A673 (cell line): ENCODE results near the gene AP5B1. TPM values are rescaled to one million over a fixed set of nuclear protein-coding genes. Genes with fewer than 3 reads are reported as not detected.
"Not testable (repeated sequence)": the region's sequence is repeated elsewhere in the genome, so short reads cannot be mapped to it uniquely, and the experiment has no call there.

Source experiments
- BruUV-seq: library from RNA; stranded (reverse); fragments of 400-500 nt; replicated peaks from 2 replicates; lab custom pipeline; 2021; lab: Mats Ljungman, UMichigan
- CTCF ChIA-PET: fragments of 300-600 bp; sonication (Branson Sonifier 250); formaldehyde crosslinking; loops from one replicate; lab custom pipeline; 2022; ENCODE audit warnings: antibody characterized with exemption; lab: Charles Lee
- POLR2A ChIA-PET: fragments of 300-600 bp; sonication (Branson Sonifier 250); formaldehyde crosslinking; loops from one replicate; lab custom pipeline; 2022; ENCODE audit warnings: antibody characterized with exemption; ENCODE audit not compliant: low non-redundant PET; lab: Charles Lee
- DNase-seq: peaks from one replicate; pipeline ENCODE4 v3.0.0-alpha.2; 2015; ENCODE audit warnings: low spot score
- H3K27ac ChIP-seq: fragments of 200-600 bp; sonication (generic); 2 replicates; pipeline ENCODE4 v1.5.1; 2016; ENCODE audit warnings: mixed run types, low read depth, mild to moderate bottlenecking, mixed read lengths, antibody characterized with exemption, low read length; ENCODE audit not compliant: poor library complexity, severe bottlenecking
- H3K27me3 ChIP-seq: fragments of 200-600 bp; sonication (generic); replicated peaks from 2 replicates; pipeline ENCODE4 v1.6.1; 2017; ENCODE audit warnings: mixed run types, low read depth, mild to moderate bottlenecking, mixed read lengths, antibody characterized with exemption, low read length; ENCODE audit not compliant: insufficient read depth, poor library complexity
- H3K36me3 ChIP-seq: fragments of 200-600 bp; sonication (generic); 2 replicates; pipeline ENCODE4 v1.6.1; 2016; ENCODE audit warnings: mixed run types, mild to moderate bottlenecking, mixed read lengths, antibody characterized with exemption, low read length; ENCODE audit not compliant: insufficient read depth, poor library complexity, severe bottlenecking
- H3K4me1 ChIP-seq: fragments of 200-600 bp; sonication (generic); 2 replicates; pipeline ENCODE4 v1.6.1; 2017; ENCODE audit warnings: mixed run types, mild to moderate bottlenecking, mixed read lengths, antibody characterized with exemption, low read length; ENCODE audit not compliant: insufficient read depth, poor library complexity, severe bottlenecking
- H3K4me3 ChIP-seq: fragments of 200-600 bp; sonication (generic); 2 replicates; pipeline ENCODE4 v1.5.1; 2016; ENCODE audit warnings: low read depth, mixed run types, mild to moderate bottlenecking, mixed read lengths, low read length; ENCODE audit not compliant: poor library complexity, severe bottlenecking
- H3K9me3 ChIP-seq: fragments of 200-600 bp; sonication (generic); 2 replicates; pipeline ENCODE4 v1.6.1; 2016; ENCODE audit warnings: mixed run types, low read depth, mild to moderate bottlenecking, mixed read lengths, antibody characterized with exemption, low read length; ENCODE audit not compliant: poor library complexity, severe bottlenecking
- CTCF ChIP-seq: fragments of 300-800, 200-600 bp; sonication (generic); conservative IDR thresholded peaks from 2 replicates; pipeline ENCODE4 v1.5.1; 2017; ENCODE audit warnings: low read depth, mild to moderate bottlenecking, antibody characterized with exemption, low read length, moderate library complexity, mixed read lengths
- EZH2 ChIP-seq: fragments of 200-600 bp; sonication (generic); IDR thresholded peaks from 2 replicates; pipeline ENCODE4 v1.6.1; 2017; ENCODE audit warnings: borderline replicate concordance, low read depth, mild to moderate bottlenecking, mixed read lengths, antibody characterized with exemption, low read length; ENCODE audit not compliant: poor library complexity, severe bottlenecking
- intact Hi-C: fragments of 100-400 bp; cut with micrococcal nuclease; formaldehyde crosslinking; loops from one replicate; pipeline ENCODE4 v1.10.0; 2022; ENCODE audit not compliant: unreplicated experiment
- total RNA-seq: library from RNA; stranded (reverse); gene quantifications from 2 replicates; pipeline ENCODE4 v1.2.3, GENCODE V29; 2021

Gene AP5B1
- total RNA-seq, 1 experiment from 2014 or later, result 22.5 TPM

DNA sequence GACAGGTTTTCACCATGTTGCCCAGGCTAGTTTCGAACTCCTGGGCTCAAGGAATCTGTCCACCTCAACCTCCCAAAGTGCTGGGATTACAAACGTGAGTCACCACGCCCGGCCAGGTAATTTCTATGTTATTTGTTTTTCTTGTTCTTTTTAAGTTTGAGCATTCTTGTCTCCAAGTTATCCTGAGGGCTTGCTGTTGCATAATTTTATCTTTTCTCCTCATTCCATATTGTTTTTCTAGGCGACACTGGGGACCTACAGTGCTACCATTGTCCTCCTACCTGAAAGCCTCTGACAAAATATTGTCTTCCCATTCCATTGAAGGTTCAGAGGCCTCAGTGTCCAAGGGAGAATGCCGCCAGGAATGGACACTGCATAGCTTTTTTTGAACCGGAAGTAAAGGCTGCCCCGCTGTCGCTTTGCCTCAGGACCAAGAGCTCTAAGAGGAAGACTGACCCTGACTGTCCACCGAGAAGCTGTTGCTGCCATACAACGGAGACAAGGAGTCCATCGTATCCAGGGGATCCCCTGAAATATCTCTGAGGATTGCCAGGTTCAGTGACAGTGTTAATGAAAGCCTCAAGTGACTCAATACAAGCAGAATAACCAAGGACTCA, 9.7 kb downstream of the AP5B1 start:
- Histone ChIP-seq H3K27ac (no peak overlapping the region), H3K36me3 (no peaks in the 10 kb centered on the region), H3K4me1 (no peaks in the 10 kb centered on the region), H3K9me3 (no peaks in the 10 kb centered on the region), H3K4me3 (no peak overlapping the region), H3K27me3 (no peaks in the 10 kb centered on the region)
- DNase-seq, result no peak
- intact Hi-C loops, result loop anchor here (5.0 kb wide), 1 partner anchor 216 kb away; no protein-coding TSS in a partner anchor
- TF ChIP-seq CTCF (no peak), EZH2 (no peak)
- BruUV-seq, result no TSS peak
- POLR2A ChIA-PET, result no interaction called here
- CTCF ChIA-PET, result interaction anchor here (1.8 kb wide), 1 partner anchor 8 kb away, joined by 9 read pairs; no protein-coding TSS in a partner anchor

DNA sequence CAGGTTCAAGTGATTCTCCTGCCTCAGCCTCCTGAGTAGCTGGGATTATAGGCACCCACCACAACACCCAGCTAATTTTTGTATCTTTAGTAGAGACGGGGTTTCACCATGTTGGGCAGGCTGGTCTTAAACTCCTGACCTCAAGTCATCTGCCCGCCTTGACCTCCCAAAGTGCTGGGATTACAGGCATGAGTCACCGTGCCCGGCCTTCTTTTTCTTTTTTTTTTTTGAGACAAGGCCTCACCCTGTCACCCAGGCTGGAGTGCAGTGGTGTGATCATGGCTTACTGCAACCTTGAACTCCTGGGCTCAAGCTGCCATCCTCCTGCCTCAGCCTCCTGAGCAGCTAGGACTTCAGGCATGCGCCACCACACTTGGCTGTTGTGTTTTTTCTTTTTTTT, 13.0 kb downstream of the AP5B1 start:
- POLR2A ChIA-PET, H3K9me3 ChIP-seq, DNase-seq, intact Hi-C loops, H3K4me1 ChIP-seq, H3K27me3 ChIP-seq, H3K27ac ChIP-seq, BruUV-seq, H3K36me3 ChIP-seq, H3K4me3 ChIP-seq: not testable (repeated sequence)
- CTCF ChIA-PET, result interaction anchor here (0.7 kb wide), 1 partner anchor 1612 kb away, joined by 3 read pairs; no protein-coding TSS in a partner anchor

DNA sequence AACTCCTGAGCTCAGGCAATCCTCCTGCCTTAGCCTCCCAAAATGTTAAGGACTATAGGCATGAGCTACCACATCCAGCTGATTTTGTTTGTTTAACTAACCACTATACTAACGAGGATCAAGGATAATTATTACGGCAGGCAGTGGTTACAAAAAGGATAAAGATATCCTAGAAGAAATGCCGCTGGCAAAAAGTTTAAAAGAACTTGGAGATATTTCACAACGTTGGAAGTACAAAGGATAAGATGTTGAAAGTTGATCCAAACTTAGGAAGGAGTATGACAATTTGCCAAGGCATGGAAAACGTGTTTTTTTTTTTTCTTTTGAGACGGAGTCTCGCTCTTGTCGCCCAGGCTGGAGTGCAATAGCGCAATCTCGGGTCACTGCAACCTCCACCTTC, 13.4 kb downstream of the AP5B1 start:
- DNase-seq, result no peak
- no TSS peak for BruUV-seq
- H3K27ac ChIP-seq, result no peak overlapping the region
- TF ChIP-seq CTCF (no peak), EZH2 (no peak)
- no peaks in the 10 kb centered on the region for H3K4me1 ChIP-seq
- no peak overlapping the region for H3K4me3 ChIP-seq
- no peaks in the 10 kb centered on the region for H3K27me3 ChIP-seq
- intact Hi-C loops, result no loop called here
- CTCF ChIA-PET, result interaction anchor here (0.7 kb wide), 1 partner anchor 1613 kb away, joined by 3 read pairs; no protein-coding TSS in a partner anchor
- no peaks in the 10 kb centered on the region for H3K9me3 ChIP-seq
- H3K36me3 ChIP-seq, result no peaks in the 10 kb centered on the region
- POLR2A ChIA-PET, result interaction anchor here (0.6 kb wide), 1 partner anchor 9 kb away, joined by 6 read pairs; no protein-coding TSS in a partner anchor

DNA sequence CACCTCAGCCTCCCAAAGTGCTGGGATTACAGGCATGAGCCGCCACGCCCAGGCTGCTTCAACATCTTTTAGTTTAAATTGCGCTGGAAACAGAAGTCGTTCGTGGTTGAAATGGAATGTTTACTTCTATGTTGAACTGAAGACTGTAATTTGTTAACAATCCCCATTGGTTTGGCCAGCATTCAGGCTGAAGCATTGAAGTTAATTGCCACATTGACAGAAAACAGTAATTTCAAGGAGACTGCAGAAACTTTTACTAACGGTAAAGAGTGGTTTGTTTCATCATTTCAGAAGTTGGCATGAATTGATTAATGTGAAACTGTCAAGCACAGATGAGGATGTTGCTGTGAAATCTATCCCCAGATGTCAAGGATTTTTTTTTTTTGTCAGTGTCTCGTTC, 14.2 kb downstream of the AP5B1 start:
- BruUV-seq, result no TSS peak
- Histone ChIP-seq H3K4me3 (no peak overlapping the region), H3K36me3 (no peaks in the 10 kb centered on the region), H3K27ac (no peak overlapping the region), H3K4me1 (no peaks in the 10 kb centered on the region), H3K9me3 (no peaks in the 10 kb centered on the region), H3K27me3 (no peaks in the 10 kb centered on the region)
- ChIA-PET POLR2A (no interaction called here), CTCF (no interaction called here)
- no peak for DNase-seq
- TF ChIP-seq EZH2, result no peak
- no peak for TF ChIP-seq CTCF
- intact Hi-C loops, result no loop called here
